GM13976 (cell line): ENCODE measurements around the gene EGR1.

Experiments used
- DNase-seq: peaks from one replicate; pipeline ENCODE4 v3.0.0; 2012; ENCODE audit warnings: low spot score
- in situ Hi-C: fragments of 300-500 bp; cut with MboI; formaldehyde crosslinking; loops from one replicate; pipeline ENCODE4 v1.12.0; 2022; ENCODE audit warnings: low sequenced_read_pairs, mixed read lengths, inconsistent platforms; ENCODE audit not compliant: unreplicated experiment
- TF ChIP-seq, protein P1 (sequence below): IDR thresholded peaks from 2 replicates; pipeline ENCODE4 v1.5.1; 2012; ENCODE audit warnings: borderline replicate concordance, mild to moderate bottlenecking; ENCODE audit not compliant: insufficient read depth; ENCODE audit errors: extremely low read depth, missing control alignments, control extremely low read depth

The EGR1 gene

DNA sequence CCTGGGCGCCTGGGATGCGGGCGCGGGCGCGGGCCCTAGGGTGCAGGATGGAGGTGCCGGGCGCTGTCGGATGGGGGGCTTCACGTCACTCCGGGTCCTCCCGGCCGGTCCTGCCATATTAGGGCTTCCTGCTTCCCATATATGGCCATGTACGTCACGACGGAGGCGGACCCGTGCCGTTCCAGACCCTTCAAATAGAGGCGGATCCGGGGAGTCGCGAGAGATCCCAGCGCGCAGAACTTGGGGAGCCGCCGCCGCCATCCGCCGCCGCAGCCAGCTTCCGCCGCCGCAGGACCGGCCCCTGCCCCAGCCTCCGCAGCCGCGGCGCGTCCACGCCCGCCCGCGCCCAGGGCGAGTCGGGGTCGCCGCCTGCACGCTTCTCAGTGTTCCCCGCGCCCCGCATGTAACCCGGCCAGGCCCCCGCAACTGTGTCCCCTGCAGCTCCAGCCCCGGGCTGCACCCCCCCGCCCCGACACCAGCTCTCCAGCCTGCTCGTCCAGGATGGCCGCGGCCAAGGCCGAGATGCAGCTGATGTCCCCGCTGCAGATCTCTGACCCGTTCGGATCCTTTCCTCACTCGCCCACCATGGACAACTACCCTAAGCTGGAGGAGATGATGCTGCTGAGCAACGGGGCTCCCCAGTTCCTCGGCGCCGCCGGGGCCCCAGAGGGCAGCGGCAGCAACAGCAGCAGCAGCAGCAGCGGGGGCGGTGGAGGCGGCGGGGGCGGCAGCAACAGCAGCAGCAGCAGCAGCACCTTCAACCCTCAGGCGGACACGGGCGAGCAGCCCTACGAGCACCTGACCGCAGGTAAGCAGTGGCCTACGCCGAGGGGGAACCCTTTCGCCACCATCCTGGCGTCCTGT is at the start of gene EGR1:
TSS of gene EGR1 (plus strand) at position 219 of the 864 bp plus-strand sequence. CDS start at position 502, 283 bp downstream.
- in situ Hi-C loops = no loop called here
- TF ChIP-seq, protein P1, sequence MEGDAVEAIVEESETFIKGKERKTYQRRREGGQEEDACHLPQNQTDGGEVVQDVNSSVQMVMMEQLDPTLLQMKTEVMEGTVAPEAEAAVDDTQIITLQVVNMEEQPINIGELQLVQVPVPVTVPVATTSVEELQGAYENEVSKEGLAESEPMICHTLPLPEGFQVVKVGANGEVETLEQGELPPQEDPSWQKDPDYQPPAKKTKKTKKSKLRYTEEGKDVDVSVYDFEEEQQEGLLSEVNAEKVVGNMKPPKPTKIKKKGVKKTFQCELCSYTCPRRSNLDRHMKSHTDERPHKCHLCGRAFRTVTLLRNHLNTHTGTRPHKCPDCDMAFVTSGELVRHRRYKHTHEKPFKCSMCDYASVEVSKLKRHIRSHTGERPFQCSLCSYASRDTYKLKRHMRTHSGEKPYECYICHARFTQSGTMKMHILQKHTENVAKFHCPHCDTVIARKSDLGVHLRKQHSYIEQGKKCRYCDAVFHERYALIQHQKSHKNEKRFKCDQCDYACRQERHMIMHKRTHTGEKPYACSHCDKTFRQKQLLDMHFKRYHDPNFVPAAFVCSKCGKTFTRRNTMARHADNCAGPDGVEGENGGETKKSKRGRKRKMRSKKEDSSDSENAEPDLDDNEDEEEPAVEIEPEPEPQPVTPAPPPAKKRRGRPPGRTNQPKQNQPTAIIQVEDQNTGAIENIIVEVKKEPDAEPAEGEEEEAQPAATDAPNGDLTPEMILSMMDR = no peak

GRCh38 chr5:138418444-138418843 is 46.8 kb upstream of the EGR1 start:
- DNase-seq = no peak
- in situ Hi-C loops = loop anchor here (25.0 kb wide), 1 partner anchor 231 kb away; the partner anchor contains the start of genes BRD8 and KIF20A
- TF ChIP-seq, protein P1 = no peak

More for the DNA sequence above, at the start of gene EGR1:
- peak; percentile 93 for DNase-seq

- TF ChIP-seq, protein P1 = no peak
- DNase-seq = no peak
- in situ Hi-C loops = no loop called here
These were observed 40.2 kb upstream of the EGR1 start for GRCh38 chr5:138425079-138425478.

GRCh38 chr5:138435943-138436342 is 29.3 kb upstream of the EGR1 start:
- no peak for DNase-seq
- in situ Hi-C loops = no loop called here
- TF ChIP-seq, protein P1 = no peak

DNA sequence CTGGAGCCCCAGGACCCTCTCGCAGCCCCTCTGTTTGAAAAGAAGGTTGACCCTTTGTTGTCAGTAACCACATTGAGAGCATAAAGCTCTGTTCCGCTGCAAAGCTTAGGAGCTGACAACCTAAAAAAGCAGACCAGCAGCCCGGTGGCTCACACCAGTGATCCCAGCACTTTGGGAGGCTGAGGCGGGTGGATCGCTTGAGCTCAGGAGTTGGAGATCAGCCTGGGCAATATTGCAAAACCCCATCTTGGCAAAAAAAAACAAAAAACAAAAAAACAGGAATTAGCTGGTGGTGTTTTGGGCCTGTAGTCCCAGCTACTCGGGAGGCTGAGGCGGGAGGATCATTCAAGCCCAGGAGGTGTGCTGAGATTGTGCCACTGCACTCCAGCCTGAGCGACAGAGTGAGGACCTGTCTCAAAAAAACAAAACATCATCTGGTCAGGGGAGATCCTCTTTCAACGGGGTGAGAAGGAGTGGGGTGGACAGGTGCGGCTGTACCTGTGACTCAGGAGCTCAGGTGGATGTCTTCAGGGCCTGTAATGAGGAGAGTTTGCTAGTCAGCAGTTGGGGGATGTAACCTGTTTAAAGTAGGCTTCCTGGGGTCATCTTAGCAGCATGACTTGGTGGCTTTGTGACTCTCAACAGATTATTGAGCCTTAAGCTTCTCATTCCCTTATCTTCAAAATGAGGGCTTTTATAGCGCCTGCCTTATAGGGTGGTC is 27.1 kb upstream of the EGR1 start:
- DNase-seq = no peak
- TF ChIP-seq, protein P1 = no peak
- in situ Hi-C loops = no loop called here

DNA sequence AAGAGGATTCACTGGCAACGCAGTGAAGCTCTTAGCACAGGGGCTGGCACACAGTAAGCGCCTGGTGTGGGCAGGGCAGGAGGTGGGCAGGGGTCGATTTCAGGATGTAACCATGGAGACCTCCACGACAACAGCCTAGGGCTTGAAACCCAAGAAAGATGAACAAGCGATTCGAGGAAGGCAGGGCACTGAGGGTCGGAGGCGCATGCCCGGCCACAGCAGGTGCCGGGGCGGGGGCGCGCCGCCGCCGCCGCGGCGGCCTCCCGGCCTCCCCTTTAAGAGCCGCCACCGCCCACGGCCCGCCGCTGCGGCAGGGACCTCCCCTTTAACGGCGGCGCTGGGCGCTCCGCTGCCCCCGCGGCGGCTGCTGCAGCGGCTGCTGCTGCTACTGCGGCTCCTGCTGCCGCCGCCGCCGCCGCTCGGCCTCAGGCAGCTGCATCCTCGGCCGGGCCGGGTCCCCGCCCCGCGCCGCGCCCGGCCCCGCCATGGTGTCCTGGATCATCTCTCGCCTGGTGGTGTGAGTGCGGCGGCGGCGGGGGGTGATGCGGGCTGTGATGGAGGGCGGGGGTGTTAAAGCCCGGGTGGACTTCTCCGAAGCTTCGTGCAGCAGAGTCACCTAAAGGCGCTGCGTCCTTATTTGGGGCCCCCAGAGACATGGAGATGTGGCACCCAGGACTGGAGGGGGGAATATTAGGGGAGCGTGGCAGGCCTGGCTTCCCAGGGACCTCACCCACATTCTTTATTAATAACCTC is 26.4 kb upstream of the EGR1 start, which contains the start of gene REEP2:
TSS of gene REEP2 (plus strand) at position 334 of the 753 bp plus-strand sequence. CDS start at position 486, 152 bp downstream.
- TF ChIP-seq, protein P1 = no peak
- peak; percentile 93 for DNase-seq
- in situ Hi-C loops = no loop called here
